ENCODE measurements around the gene CLEC10A.
"Not testable (repeated sequence)": the region's sequence is repeated elsewhere in the genome, so short reads cannot be mapped to it uniquely, and the experiment has no call there.

The CLEC10A gene

GRCh38 chr17:7070712-7071111 lies 9.3 kb downstream of the CLEC10A start:
- no peak for DNase-seq

- no peak for DNase-seq
Measured at GRCh38 chr17:7068268-7068667, 11.8 kb downstream of the CLEC10A start.

GRCh38 chr17:7067198-7067597 lies 12.9 kb downstream of the CLEC10A start:
- DNase-seq = no peak

- DNase-seq = no peak
Measured at GRCh38 chr17:7064261-7064660, 15.8 kb downstream of the CLEC10A start.

- no peak for DNase-seq
Measured at GRCh38 chr17:7063518-7064094, 16.4 kb downstream of the CLEC10A start.

GRCh38 chr17:7060165-7060891 lies 19.7 kb downstream of the CLEC10A start:
- peak; percentile 54 for DNase-seq

GRCh38 chr17:7058831-7059447 lies 21.1 kb downstream of the CLEC10A start:
- DNase-seq = no peak

GRCh38 chr17:7056386-7056785 lies 23.7 kb downstream of the CLEC10A start:
- DNase-seq = no peak

- DNase-seq = not testable (repeated sequence)
Measured at GRCh38 chr17:7050583-7050982, 29.5 kb downstream of the CLEC10A start.

GRCh38 chr17:7048968-7049367 lies 31.1 kb downstream of the CLEC10A start:
- DNase-seq = no peak

GRCh38 chr17:7047566-7047965 lies 32.5 kb downstream of the CLEC10A start:
- DNase-seq = peak; percentile 86

GRCh38 chr17:7046725-7047397 lies 33.2 kb downstream of the CLEC10A start:
- peak; percentile 87 for DNase-seq

GRCh38 chr17:7046127-7046724 lies 33.8 kb downstream of the CLEC10A start:
- peak; percentile 32 for DNase-seq

- peak; percentile 71 for DNase-seq
Measured at GRCh38 chr17:7045492-7046126, 34.4 kb downstream of the CLEC10A start.

GRCh38 chr17:7043497-7044198 lies 36.4 kb downstream of the CLEC10A start, which contains the start of gene SLC16A11:
TSS of gene SLC16A11 (minus strand) at chr17:7044092. CDS start at chr17:7043513, 579 bp downstream.
- DNase-seq = no peak

GRCh38 chr17:7043182-7043496 lies 36.9 kb downstream of the CLEC10A start:
- no peak for DNase-seq

- no peak for DNase-seq
Measured at GRCh38 chr17:7042501-7043181, 37.4 kb downstream of the CLEC10A start.

GRCh38 chr17:7041607-7042500 lies 38.2 kb downstream of the CLEC10A start:
- no peak for DNase-seq

GRCh38 chr17:7039832-7040231 lies 40.2 kb downstream of the CLEC10A start:
- no peak for DNase-seq
